Heart left ventricle (tissue), 13 donors: ENCODE data around the gene RBBP5.

Source experiments
- POLR2A ChIP-seq, 2 donors: fragments of 450-650 bp; IDR thresholded peaks; one replicate each; pipeline ENCODE4 v1.6.1; 2017; ENCODE audit warnings: antibody characterized with exemption in 2 of 2, mild to moderate bottlenecking in 2 of 2, moderate library complexity in 2 of 2
- TF ChIP-seq, protein P1 (sequence below), 12 donors: fragments of 200-600 bp; sonication (generic) in 4 of 12; IDR thresholded peaks; one replicate each; pipeline versions ENCODE4 v1.5.0 to v1.8.0; 2018 to 2022; ENCODE audit warnings: antibody characterized with exemption in 12 of 12, mild to moderate bottlenecking in 5 of 12
- donor health status: ischemic (EF 13 %, LVEDD 7.1; RV severe dilation, severe dysfunction).
- donor health status: DM: no; HTN: yes; CAD: no.
- donor health status: DM: no; HTN: no; CAD: no.
- donor health status: ischemic (EF 25% LVEDD 6.9; RV normal size, moderate dysfunction).
- donor health status: ischemic (EF 25% LVEDD 5.7; RV mildly dilated, moderate dysfunction).
- donor health status: ischemic (EF 35%, LVEDD 5.7; RV mildly dilated, moderate dysfunction).
- donor health status: nonischemic (EF 11% LVEDD 7.7; RV severe dilation, severe dysfunction).
- donor health status: DM: yes; HTN: yes; CAD: no.
- donor health status: PGD.
- donor health status: ischemic (EF 29% LVEDD 5.4; RV normal size, mild dysfunction).
- donor health status: nonischemic (EF 23%, LVEDD 6.1; RV moderate dilation, normal function).

DNA sequence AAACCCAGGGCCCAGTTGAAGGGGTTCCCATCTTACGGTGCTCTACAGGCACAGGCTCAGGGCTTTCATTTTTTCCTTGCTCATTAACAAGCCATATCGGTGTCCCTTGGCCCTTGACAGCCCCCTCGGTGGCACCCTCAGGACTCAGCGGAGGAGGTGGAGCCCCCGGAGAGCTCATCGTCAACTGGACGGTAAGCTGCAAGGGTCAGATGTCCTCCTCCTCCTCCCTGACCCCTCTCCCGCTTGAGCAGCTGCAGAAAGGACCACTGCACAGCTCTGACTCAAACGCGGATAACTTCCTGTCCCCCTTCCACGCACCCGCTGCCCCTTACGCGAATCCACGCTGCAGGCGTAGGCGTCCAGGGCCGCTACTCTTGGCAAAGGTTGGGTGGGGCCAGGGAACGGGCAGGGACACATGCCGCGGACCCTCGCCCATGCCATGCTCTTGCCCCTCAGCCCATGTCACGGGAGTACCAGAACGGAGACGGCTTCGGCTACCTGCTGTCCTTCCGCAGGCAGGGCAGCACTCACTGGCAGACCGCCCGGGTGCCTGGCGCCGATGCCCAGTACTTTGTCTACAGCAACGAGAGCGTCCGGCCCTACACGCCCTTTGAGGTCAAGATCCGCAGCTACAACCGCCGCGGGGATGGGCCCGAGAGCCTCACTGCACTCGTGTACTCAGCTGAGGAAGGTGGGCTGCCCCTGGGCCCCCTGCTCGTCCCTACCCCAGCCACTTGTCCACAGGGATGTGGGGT is 52.2 kb downstream of the RBBP5 start:
- TF ChIP-seq POLR2A (IDR thresholded peaks at IDR 0.05) = no peak
- TF ChIP-seq, protein P1, sequence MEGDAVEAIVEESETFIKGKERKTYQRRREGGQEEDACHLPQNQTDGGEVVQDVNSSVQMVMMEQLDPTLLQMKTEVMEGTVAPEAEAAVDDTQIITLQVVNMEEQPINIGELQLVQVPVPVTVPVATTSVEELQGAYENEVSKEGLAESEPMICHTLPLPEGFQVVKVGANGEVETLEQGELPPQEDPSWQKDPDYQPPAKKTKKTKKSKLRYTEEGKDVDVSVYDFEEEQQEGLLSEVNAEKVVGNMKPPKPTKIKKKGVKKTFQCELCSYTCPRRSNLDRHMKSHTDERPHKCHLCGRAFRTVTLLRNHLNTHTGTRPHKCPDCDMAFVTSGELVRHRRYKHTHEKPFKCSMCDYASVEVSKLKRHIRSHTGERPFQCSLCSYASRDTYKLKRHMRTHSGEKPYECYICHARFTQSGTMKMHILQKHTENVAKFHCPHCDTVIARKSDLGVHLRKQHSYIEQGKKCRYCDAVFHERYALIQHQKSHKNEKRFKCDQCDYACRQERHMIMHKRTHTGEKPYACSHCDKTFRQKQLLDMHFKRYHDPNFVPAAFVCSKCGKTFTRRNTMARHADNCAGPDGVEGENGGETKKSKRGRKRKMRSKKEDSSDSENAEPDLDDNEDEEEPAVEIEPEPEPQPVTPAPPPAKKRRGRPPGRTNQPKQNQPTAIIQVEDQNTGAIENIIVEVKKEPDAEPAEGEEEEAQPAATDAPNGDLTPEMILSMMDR (IDR thresholded peaks at IDR 0.05) = no peak
